Measurements from ENCODE around the gene PRUNE2. TPM values are rescaled to one million over a fixed set of nuclear protein-coding genes. Genes with fewer than 3 reads are reported as not detected.

PRUNE2 gene
- polyA plus RNA-seq, 1 of the 3 experiments (the other 2 are of a cell fraction): 13.0 TPM

- H3K4me1 ChIP-seq (ENCODE audit: control insufficient read depth in 1 of 2, insufficient read depth in 2 of 2, low read depth in 1 of 2, low read length in 1 of 2): no peaks in the 10 kb centered on the region
- no peaks in the 10 kb centered on the region for H3K79me2 ChIP-seq (ENCODE audit: insufficient read depth)
- WGBS (ENCODE audit: low lambda C conversion rate): 34% methylated on average over 9 of the region's 9 CpGs
- no peak overlapping the region for H3K27ac ChIP-seq (ENCODE audit: low read depth in 2 of 2, low read length in 1 of 2)
- H3K4me3 ChIP-seq (ENCODE audit: low read depth in 2 of 2, low read length in 1 of 2): no peak overlapping the region
- H3K36me3 ChIP-seq (replicated peaks in 1 of 2; ENCODE audit: control insufficient read depth in 1 of 2, insufficient read depth in 2 of 2, low read length in 1 of 2): no peaks in the 10 kb centered on the region
- H4K20me1 ChIP-seq (ENCODE audit: insufficient read depth): no peaks in the 10 kb centered on the region
- no peaks in the 10 kb centered on the region for H3F3A ChIP-seq (replicated peaks; ENCODE audit: insufficient read depth)
- DNase-seq: no peak
- no peak overlapping the region for H3K9ac ChIP-seq
- H3K4me2 ChIP-seq: no peak overlapping the region
- ChIA-PET CTCF (no interaction called here), POLR2A (no interaction called here)
- peaks cover 14% of the 10 kb centered on the region; the same call in 1 of the 2 replicates for H3K27me3 ChIP-seq (ENCODE audit: insufficient read depth)
- no peak for TF ChIP-seq FOXJ3 (CRISPR knock-in tag; IDR thresholded peaks at IDR 0.05)
- no peak for TF ChIP-seq SMC3 (IDR thresholded peaks at IDR 0.05; ENCODE audit: low read depth, low read length)
- no peak for TF ChIP-seq RFX5 (IDR thresholded peaks at IDR 0.05; ENCODE audit: low read length)
- no peak for TF ChIP-seq ZBTB33 (IDR thresholded peaks at IDR 0.05; ENCODE audit: borderline replicate concordance, low read depth)
- no peak for TF ChIP-seq EZH2phosphoT487 (IDR thresholded peaks at IDR 0.05; ENCODE audit: borderline replicate concordance, low read depth)
- TF ChIP-seq ELF1 (IDR thresholded peaks at IDR 0.05): no peak
- TF ChIP-seq, protein P1, sequence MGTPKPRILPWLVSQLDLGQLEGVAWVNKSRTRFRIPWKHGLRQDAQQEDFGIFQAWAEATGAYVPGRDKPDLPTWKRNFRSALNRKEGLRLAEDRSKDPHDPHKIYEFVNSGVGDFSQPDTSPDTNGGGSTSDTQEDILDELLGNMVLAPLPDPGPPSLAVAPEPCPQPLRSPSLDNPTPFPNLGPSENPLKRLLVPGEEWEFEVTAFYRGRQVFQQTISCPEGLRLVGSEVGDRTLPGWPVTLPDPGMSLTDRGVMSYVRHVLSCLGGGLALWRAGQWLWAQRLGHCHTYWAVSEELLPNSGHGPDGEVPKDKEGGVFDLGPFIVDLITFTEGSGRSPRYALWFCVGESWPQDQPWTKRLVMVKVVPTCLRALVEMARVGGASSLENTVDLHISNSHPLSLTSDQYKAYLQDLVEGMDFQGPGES (IDR thresholded peaks at IDR 0.05; ENCODE audit: low read depth, low read length): no peak
- TF ChIP-seq EP300 (IDR thresholded peaks at IDR 0.05; ENCODE audit: borderline replicate concordance in 1 of 2, low read depth in 1 of 2, low read length in 1 of 2): no peak
- H3K9me3 ChIP-seq: no peaks in the 10 kb centered on the region
- H2AFZ ChIP-seq (ENCODE audit: low read depth): no peak overlapping the region
- H3K9me2 ChIP-seq: no peaks in the 10 kb centered on the region
Observed at GRCh38 chr9:76846297-76846696, 59.6 kb downstream of the PRUNE2 start.

- POLR2A ChIA-PET: no interaction called here
- Histone ChIP-seq H2AFZ (ENCODE audit: low read depth) (no peak overlapping the region), H3K4me3 (ENCODE audit: low read depth in 2 of 2, low read length in 1 of 2) (no peak overlapping the region), H3K36me3 (replicated peaks in 1 of 2; ENCODE audit: control insufficient read depth in 1 of 2, insufficient read depth in 2 of 2, low read length in 1 of 2) (no peaks in the 10 kb centered on the region), H3K9ac (no peak overlapping the region), H3K4me2 (no peak overlapping the region), H3F3A (replicated peaks; ENCODE audit: insufficient read depth) (no peaks in the 10 kb centered on the region), H3K9me2 (no peaks in the 10 kb centered on the region), H3K79me2 (ENCODE audit: insufficient read depth) (no peaks in the 10 kb centered on the region), H3K27me3 (ENCODE audit: insufficient read depth) (peaks cover 23% of the 10 kb centered on the region; the same call in 1 of the 2 replicates), H3K27ac (ENCODE audit: low read depth in 2 of 2, low read length in 1 of 2) (no peak overlapping the region), H3K4me1 (ENCODE audit: control insufficient read depth in 1 of 2, insufficient read depth in 2 of 2, low read depth in 1 of 2, low read length in 1 of 2) (no peaks in the 10 kb centered on the region), H3K9me3 (no peaks in the 10 kb centered on the region), H4K20me1 (ENCODE audit: insufficient read depth) (no peaks in the 10 kb centered on the region)
- CTCF ChIA-PET: interaction anchor here (1.0 to 1.7 kb wide), 2 partner anchors 28 to 35 kb away, joined by 3 to 6 read pairs; no protein-coding TSS in a partner anchor
- DNase-seq: no peak
- WGBS (ENCODE audit: low lambda C conversion rate): 10% methylated on average over 4 of the region's 4 CpGs
- no peak for TF ChIP-seq EZH2phosphoT487 (IDR thresholded peaks at IDR 0.05; ENCODE audit: borderline replicate concordance, low read depth)
- TF ChIP-seq RAD21 (IDR thresholded peaks at IDR 0.05; ENCODE audit: low read length): no peak
- TF ChIP-seq MEF2A (IDR thresholded peaks at IDR 0.05; ENCODE audit: borderline replicate concordance, low read depth): no peak
- TF ChIP-seq RFX5 (IDR thresholded peaks at IDR 0.05; ENCODE audit: low read length): no peak
- TF ChIP-seq, protein P1 (IDR thresholded peaks at IDR 0.05; ENCODE audit: low read depth, low read length): no peak
- no peak for TF ChIP-seq NFIC (IDR thresholded peaks at IDR 0.05; ENCODE audit: borderline replicate concordance)
- TF ChIP-seq POLR2AphosphoS5 (IDR thresholded peaks at IDR 0.05; ENCODE audit: low read depth, low read length): no peak
- TF ChIP-seq, protein P2, sequence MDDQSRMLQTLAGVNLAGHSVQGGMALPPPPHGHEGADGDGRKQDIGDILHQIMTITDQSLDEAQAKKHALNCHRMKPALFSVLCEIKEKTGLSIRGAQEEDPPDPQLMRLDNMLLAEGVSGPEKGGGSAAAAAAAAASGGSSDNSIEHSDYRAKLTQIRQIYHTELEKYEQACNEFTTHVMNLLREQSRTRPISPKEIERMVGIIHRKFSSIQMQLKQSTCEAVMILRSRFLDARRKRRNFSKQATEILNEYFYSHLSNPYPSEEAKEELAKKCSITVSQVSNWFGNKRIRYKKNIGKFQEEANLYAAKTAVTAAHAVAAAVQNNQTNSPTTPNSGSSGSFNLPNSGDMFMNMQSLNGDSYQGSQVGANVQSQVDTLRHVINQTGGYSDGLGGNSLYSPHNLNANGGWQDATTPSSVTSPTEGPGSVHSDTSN (IDR thresholded peaks at IDR 0.05): no peak
Observed at GRCh38 chr9:76845254-76845653, 60.7 kb downstream of the PRUNE2 start.
